Activated naive CD8-positive, alpha-beta T cell treated with anti-CD3 and anti-CD28 coated beads, Interleukin-2, amount 10 ng/mL, durations not matched to agents 7 days and 5 days (primary cell): ENCODE measurements around the gene PPDPF. TPM values are rescaled to one million over a fixed set of nuclear protein-coding genes. Genes with fewer than 3 reads are reported as not detected.
A peak's percentile ranks its signal among the peaks of the same experiment; 100 is the strongest.

Source experiments
- ATAC-seq: fragments of 150-1000 bp; cut with Tn5 transposase; one replicate; pipeline ENCODE4 v1.10.0; 2021; ENCODE audit warnings: low read depth, moderate library complexity
- POLR2A ChIA-PET: fragments of 350-600 bp; sonication (Branson Sonifier 250); formaldehyde crosslinking; loops from one replicate; lab custom pipeline; 2021; ENCODE audit warnings: antibody characterized with exemption; lab: Charles Lee
- DNase-seq: peaks from one replicate; pipeline ENCODE4 v3.0.0; 2021
- H3K27ac Mint-ChIP-seq: one replicate; pipeline ENCODE4 v1.8.0; 2022; ENCODE audit warnings: mild to moderate bottlenecking, mixed read lengths
- H3K27me3 Mint-ChIP-seq: one replicate; pipeline ENCODE4 v1.8.0; 2022; ENCODE audit warnings: mild to moderate bottlenecking, moderate library complexity, mixed read lengths
- H3K36me3 Mint-ChIP-seq: one replicate; pipeline ENCODE4 v1.8.0; 2021; ENCODE audit warnings: mild to moderate bottlenecking, mixed read lengths
- H3K4me1 Mint-ChIP-seq: one replicate; pipeline ENCODE4 v1.8.0; 2021; ENCODE audit warnings: mixed read lengths
- H3K4me3 Mint-ChIP-seq: one replicate; pipeline ENCODE4 v1.8.0; 2022; ENCODE audit warnings: mild to moderate bottlenecking, moderate library complexity, mixed read lengths
- H3K9me3 Mint-ChIP-seq: one replicate; pipeline ENCODE4 v1.8.0; 2021; ENCODE audit warnings: mixed read lengths
- total RNA-seq, 2 experiments: library from RNA; stranded (reverse); gene quantifications; one replicate each; pipeline ENCODE4 v1.2.3, GENCODE V29; 2021

PPDPF gene
- total RNA-seq, 2 experiments from 2014 or later, result 242 to 248 TPM

DNA sequence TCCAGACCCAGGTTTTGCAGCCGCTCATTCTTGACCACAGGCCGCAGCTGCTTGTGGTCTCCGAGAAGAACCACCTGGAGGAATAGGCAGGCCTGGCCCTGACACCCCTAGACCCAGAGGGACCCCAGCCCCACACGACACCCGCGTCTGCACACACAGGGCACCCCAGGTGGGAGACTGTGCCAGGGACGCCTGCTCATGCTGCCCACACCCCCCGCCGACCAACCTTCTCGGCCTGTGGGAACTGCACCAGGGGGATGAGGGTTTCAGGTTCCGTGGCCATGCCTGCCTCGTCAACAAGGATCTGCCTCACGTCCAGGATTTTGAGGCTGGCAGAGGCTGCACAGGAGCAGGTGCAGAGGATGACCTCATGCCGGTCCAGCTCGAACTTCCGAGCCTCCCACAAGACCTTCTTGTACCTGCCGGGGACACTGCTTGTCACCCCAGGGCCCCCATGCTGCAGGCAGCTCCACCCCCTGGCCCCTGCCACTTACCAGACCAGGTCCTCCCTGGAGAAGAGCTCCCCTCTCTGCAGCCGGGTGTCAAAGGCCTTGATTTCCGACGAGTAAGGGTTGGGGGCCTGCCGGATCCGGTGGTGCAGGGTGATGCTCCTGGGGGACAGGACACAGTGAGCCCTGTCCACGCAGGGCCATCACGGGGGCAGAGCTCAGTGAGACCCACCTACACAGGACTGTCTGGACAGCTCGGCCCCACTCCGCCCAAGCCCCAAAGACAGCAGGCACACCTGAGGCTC is 40.5 kb downstream of the PPDPF start:
- H3K27ac Mint-ChIP-seq, result no peak overlapping the region
- DNase-seq (no peak), ATAC-seq (no peak)
- POLR2A ChIA-PET, result no interaction called here
- H3K9me3 Mint-ChIP-seq, result no peaks in the 10 kb centered on the region
- H3K27me3 Mint-ChIP-seq, result no peaks in the 10 kb centered on the region
- H3K36me3 Mint-ChIP-seq, result peaks cover 11% of the 10 kb centered on the region
- no peak overlapping the region for H3K4me3 Mint-ChIP-seq
- no peaks in the 10 kb centered on the region for H3K4me1 Mint-ChIP-seq

DNA sequence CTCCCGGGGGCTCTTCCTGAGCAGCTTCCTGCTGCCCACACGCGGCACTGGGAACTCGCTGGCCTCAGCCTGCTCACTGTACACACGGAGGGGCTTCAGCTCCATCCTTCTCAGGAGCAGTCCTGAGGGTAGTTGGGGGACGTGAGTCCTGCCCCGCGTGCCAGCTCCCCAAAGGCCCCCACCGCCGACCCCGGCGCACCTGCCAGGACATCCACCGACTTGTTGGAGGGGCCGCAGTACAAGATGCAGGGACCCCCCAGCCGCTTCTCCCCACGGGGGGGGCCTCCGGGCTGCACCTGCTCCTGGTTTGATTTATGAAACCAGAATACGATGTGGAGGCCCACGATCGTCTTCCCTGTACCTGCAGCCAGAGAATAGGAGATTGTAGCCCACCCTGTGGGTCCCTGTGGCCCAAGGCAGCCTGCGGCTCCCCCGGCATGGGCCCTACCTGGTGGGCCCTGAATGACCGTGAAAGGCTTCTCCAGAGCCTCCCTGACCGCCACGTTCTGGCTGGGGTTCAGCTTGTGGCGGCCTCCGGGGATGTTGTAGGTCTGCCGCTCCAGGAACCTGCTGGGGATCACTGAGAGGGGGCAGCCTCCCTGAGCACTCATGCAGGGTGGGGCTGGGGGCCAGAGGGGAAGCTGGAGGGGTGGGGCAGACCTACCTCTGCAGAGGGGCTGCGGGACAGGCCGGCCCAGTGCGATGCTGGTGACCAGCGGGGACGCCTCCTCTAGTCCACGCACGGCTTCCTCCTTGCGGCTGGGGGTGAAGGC is 41.2 kb downstream of the PPDPF start:
- Mint-ChIP-seq H3K27ac (no peak overlapping the region), H3K36me3 (peaks cover 11% of the 10 kb centered on the region), H3K27me3 (no peaks in the 10 kb centered on the region), H3K4me1 (no peaks in the 10 kb centered on the region), H3K9me3 (no peaks in the 10 kb centered on the region), H3K4me3 (no peak overlapping the region)
- DNase-seq, result no peak
- POLR2A ChIA-PET, result no interaction called here
- no peak for ATAC-seq

DNA sequence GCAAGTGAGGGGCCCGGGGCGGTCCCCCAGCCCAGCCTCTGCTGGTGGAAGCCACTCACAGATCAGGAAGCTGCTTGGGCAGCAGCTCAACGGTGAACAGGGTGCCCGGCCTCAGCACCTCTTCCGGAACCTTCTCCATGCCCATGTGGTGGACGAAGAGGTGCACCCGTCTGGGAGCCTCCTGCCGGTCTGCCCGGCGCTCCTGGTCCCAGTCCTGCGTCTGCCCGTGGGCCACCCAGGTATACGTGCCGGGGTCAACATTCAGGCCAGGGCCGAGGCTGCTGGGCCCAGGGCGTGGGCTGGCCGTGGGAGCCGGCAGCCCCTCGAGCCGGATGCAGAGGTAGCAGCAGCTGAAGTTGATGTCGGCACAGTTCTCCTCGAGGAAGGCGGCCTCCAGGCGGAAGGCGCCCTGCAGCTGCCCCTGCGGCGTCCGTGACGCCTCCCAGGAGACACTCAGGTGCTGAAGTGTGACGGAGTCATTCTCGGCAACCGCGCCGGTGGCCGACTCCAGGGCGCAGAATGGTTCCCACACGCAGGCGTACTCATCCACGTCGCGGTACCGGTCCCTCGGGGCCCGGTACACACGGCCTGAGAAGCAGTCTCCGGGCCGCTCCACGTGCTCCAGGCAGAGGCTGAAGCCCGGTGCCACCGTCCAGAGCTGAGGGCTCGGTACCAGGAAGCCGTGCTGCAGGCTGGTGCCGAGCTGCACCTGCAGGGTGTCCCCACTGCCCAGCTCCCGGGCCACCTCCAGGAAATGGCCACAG is 42.1 kb downstream of the PPDPF start:
- ATAC-seq (no peak), DNase-seq (no peak)
- Mint-ChIP-seq H3K9me3 (no peaks in the 10 kb centered on the region), H3K27me3 (no peaks in the 10 kb centered on the region), H3K27ac (no peak overlapping the region), H3K4me3 (no peak overlapping the region), H3K4me1 (peaks cover 5% of the 10 kb centered on the region), H3K36me3 (peaks cover 11% of the 10 kb centered on the region)
- POLR2A ChIA-PET, result no interaction called here

DNA sequence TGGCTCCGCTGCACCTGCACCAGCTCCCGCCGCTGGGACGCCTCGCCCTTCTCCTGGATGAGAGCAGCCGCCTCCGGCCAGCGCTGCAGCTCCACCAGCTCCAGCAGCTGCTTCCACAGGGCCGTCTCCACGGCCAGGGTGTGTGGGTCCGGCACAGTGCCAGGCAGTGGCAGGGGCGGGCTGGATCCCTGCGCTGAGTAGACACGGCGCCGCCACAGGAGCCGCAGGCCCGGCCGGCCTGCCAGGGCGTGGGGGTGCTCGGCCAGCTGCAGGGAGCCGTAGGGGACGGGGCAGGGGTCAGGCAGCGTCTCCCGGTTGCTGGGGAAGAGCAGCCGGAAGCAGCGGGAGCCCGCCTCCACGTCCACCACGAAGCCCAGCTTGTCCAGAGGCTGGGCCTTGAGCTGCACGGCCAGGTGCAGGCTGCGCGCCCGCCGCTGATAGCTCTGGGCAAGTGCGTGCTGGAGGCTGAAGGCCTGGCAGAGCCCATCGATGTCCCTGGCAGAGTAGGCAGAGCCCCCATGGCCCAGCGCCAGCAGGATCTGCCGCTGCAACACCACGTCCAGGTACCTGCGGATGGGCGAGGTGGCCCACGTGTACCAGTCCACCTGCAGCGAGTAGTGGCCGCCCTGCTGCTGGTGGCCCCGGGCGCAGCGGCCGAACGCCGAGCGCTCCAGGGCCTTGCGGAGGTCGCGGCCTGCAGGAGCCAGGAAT is 42.8 kb downstream of the PPDPF start:
- POLR2A ChIA-PET, result no interaction called here
- ATAC-seq, result no peak
- no peaks in the 10 kb centered on the region for H3K9me3 Mint-ChIP-seq
- peaks cover 14% of the 10 kb centered on the region for H3K36me3 Mint-ChIP-seq
- no peak for DNase-seq
- H3K27ac Mint-ChIP-seq, result no peak overlapping the region
- H3K4me1 Mint-ChIP-seq, result peaks cover 11% of the 10 kb centered on the region
- H3K27me3 Mint-ChIP-seq, result no peaks in the 10 kb centered on the region
- no peak overlapping the region for H3K4me3 Mint-ChIP-seq

DNA sequence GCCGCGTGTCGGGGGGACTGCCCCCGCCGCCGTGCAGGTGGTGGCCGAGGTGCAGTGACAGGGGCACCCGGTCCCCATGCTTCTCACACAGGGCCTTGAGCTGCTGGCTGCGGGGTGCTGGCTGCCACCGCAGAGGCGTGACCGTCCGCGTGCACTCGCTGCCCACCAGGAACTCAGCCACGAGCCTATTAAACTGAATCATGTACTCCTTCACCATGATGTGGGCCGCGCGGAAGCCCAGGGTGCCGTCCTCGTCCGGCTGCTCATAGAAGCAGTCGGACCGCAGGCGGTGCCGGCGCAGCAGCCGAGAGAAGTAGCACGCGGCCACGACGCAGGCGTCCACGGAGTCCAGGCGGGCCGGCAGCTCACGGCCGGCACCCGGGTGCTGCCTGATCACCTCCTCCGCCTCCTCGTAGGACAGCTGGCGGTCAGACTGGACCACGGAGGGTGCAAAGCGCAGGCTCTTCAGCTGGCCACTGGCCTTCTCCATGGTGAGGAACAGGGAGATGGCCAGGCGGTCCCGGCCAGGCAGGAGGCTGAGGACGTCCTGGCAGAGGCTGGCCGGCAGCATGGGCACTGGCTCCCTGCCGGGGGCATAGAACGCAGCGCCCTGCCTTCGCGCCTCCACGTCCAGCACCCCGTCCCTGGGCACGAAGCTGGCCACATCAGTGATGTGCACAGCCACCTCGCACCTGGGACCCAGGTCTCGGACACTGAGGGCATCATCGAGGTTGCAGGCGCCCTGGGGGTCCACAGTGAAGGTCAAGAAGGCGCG is 43.7 kb downstream of the PPDPF start:
- POLR2A ChIA-PET, result interaction anchor here (5.2 kb wide), 1 partner anchor 8 kb away, joined by 31 read pairs; the partner anchor contains the start of gene FNDC11
- ATAC-seq (no peak), DNase-seq (no peak)
- H3K4me1 Mint-ChIP-seq, result peaks cover 13% of the 10 kb centered on the region
- no peaks in the 10 kb centered on the region for H3K9me3 Mint-ChIP-seq
- no peaks in the 10 kb centered on the region for H3K27me3 Mint-ChIP-seq
- H3K4me3 Mint-ChIP-seq, result no peak overlapping the region
- H3K27ac Mint-ChIP-seq, result no peak overlapping the region
- H3K36me3 Mint-ChIP-seq, result peaks cover 12% of the 10 kb centered on the region

DNA sequence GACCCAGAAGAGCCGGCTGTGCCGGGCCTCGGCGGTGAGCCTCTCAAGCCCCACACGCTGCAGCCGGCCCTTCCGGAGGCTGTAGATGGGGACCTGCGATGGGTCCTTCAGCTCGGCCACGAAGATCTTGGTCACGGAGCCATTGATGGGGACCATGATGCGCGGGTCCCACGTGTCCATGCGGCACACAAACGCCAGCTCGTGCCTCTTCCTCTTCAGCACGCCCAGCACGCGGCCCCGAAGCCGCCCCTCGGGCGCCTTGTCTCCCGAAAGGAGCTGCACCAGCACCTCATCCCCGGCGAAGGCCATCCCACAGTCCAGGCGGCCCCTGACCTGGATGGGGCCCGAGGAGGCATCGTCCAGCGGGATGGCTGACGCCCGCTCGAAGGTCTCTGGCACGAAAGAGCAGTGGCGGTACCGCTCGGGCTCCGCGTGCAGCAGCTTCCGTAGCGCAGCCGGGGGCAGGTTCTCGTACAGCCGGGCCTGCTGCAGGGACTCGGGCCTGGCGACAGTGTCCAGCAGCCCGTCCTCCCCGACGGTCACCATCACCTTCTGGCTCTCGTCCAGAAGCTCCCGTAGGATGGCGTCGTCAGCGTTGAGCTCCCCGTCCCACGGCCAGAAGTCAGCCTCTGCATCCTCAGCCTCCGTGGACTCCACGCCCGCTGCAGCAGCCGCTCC is 44.6 kb downstream of the PPDPF start:
- H3K27me3 Mint-ChIP-seq, result no peaks in the 10 kb centered on the region
- no peak overlapping the region for H3K27ac Mint-ChIP-seq
- H3K4me1 Mint-ChIP-seq, result peaks cover 13% of the 10 kb centered on the region
- DNase-seq (no peak), ATAC-seq (no peak)
- no peaks in the 10 kb centered on the region for H3K9me3 Mint-ChIP-seq
- peaks cover 12% of the 10 kb centered on the region for H3K36me3 Mint-ChIP-seq
- H3K4me3 Mint-ChIP-seq, result no peak overlapping the region
- POLR2A ChIA-PET, result interaction anchor here (1.5 to 5.2 kb wide), 2 partner anchors 9 kb away, joined by 3 to 31 read pairs; partner anchors contain the start of genes FNDC11 and HELZ2

DNA sequence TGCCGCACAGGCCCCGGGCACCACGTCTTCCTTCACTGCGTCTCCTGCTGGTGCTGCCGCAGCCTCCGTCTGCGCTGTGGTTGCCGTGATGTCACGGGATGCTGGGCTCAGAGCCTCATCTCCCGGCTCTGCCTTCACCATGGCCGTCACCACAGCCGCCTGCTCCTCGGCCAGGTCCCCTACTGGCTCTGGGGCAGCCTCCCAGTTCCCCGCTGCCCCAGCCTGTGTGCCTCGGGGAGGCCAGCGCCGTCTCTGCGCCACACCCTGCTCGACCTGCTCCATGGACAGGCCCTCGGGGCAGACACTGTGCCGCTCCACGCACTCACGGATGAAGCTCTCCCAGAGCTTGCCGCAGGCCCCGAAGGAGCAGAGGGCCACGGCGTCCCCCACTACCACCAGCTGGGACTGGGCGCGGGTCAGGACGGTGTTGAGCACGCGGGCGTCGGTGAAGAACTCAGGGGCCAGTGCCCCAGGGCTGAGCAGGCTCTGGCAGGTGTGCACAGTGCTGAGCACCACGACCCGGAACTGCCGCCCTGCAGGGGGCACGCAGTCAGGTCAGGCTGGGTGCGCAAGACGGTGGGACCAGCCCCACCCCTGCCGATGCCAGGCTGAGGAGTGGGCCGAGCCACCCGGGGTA is 45.3 kb downstream of the PPDPF start:
- peaks cover 13% of the 10 kb centered on the region for H3K4me1 Mint-ChIP-seq
- H3K27ac Mint-ChIP-seq, result no peak overlapping the region
- ATAC-seq (no peak), DNase-seq (no peak)
- H3K9me3 Mint-ChIP-seq, result no peaks in the 10 kb centered on the region
- POLR2A ChIA-PET, result interaction anchor here (1.5 to 5.2 kb wide), 3 partner anchors 8 to 13 kb away, joined by 3 to 31 read pairs (median 11); partner anchors contain the start of genes FNDC11 and HELZ2
- no peaks in the 10 kb centered on the region for H3K27me3 Mint-ChIP-seq
- H3K4me3 Mint-ChIP-seq, result no peak overlapping the region
- H3K36me3 Mint-ChIP-seq, result peaks cover 9% of the 10 kb centered on the region

DNA sequence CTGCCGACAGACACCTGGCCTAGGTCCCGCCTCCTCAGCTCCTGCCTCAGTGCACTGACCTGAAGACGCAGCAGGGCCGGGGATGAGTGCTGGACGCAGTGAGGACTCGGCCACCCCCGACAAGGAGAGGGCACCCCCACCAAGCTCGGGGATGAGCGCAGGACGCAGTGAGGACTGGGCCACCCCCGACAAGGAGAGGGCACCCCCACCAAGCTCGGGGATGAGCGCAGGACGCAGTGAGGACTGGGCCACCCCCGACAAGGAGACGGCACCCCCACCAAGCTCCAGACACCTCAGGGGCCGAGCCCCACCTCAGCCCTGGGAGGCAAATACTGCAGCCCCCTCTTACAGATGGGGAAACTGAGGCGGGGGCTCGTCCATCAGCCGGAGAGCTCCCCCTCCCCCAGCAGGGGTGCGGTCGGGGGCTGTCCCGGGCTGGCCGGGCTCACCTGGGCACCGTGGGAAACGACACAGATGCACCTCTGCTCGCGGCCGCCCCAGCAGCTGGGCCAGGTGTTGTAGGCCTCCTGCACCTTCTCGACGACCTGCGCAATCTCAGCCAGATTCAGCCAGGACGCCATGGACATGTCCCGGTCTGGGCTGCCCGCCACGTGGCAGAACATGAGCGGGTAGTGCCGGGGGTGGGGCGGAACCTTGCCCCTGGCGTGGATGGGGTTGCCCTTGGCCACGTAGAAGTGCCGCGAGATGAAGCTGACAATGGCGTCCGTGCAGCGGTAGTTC is 46.0 kb downstream of the PPDPF start:
- H3K4me1 Mint-ChIP-seq, result peaks cover 13% of the 10 kb centered on the region
- ATAC-seq (no peak), DNase-seq (no peak)
- POLR2A ChIA-PET, result interaction anchor here (1.2 to 5.2 kb wide), 4 partner anchors 7 to 68 kb away, joined by 3 to 31 read pairs (median 7); partner anchors contain the start of genes FNDC11 and HELZ2
- H3K27ac Mint-ChIP-seq, result peak overlapping the region; percentile 38
- no peaks in the 10 kb centered on the region for H3K9me3 Mint-ChIP-seq
- no peak overlapping the region for H3K4me3 Mint-ChIP-seq
- H3K27me3 Mint-ChIP-seq, result no peaks in the 10 kb centered on the region
- H3K36me3 Mint-ChIP-seq, result peaks cover 7% of the 10 kb centered on the region

DNA sequence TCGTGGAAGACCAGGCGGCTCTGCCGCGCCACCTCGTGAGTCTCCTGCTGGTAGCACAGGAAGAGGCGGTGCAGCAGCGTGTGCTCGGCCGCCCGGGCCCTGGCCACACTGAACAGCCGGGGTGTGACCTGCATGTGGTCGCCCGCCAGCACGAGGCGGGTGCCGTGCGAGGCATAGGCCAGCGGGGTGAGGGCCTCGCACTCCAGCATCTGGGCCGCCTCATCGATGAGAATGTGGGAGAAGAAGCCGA is 46.5 kb downstream of the PPDPF start:
- Mint-ChIP-seq H3K36me3 (peaks cover 7% of the 10 kb centered on the region), H3K27me3 (no peaks in the 10 kb centered on the region), H3K4me1 (peaks cover 13% of the 10 kb centered on the region), H3K4me3 (no peak overlapping the region), H3K27ac (peak overlapping the region; percentile 38), H3K9me3 (no peaks in the 10 kb centered on the region)
- POLR2A ChIA-PET, result interaction anchor here (1.0 to 5.2 kb wide), 6 partner anchors 11 to 141 kb away, joined by 3 to 31 read pairs (median 4); partner anchors contain the start of genes ARFRP1, FNDC11, RTEL1 and ZGPAT
- ATAC-seq (no peak), DNase-seq (no peak)

DNA sequence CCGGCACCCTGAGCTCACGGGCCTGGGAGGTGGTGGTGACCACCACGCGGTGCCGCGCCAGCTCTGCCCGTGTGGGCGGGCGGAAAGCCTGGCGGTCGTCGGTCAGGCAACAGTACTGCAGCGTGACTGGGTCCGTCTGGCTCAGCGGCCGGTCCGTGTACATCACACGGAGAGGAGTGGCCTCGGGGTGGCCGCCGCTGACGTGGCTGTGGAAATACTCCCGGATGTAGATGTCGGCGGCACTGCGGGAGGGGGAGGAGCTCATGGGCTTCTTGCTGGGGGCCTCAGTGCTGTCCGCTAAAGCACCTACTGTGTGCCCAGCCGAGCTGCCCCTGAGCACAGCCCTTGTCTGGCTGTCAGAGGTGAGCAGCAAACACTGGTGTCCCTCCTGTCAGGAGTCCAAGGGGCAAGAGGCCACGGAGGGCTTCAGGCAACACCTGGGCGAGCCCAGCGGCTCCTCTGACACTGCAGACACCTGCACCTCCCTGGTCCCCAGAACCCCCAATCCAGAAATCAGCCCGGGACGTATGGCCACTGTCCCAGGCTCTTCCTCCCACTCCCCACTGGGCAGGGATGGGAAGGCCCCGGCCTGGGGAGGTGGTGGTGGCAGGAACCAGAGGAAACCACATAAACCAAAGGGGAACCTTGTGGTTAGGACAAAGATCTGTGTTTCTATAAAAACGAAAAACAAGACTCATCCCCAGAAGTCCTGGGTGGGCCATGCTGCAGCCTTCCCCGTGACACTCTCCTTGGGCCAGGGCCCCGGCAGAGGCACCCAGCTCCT is 47.0 kb downstream of the PPDPF start:
- peaks cover 13% of the 10 kb centered on the region for H3K4me1 Mint-ChIP-seq
- POLR2A ChIA-PET, result interaction anchor here (1.0 to 5.2 kb wide), 11 partner anchors 11 to 140 kb away, joined by 3 to 31 read pairs (median 5); partner anchors contain the start of genes ARFRP1, FNDC11, GMEB2 and PPDPF

More for the DNA sequence above, 47.0 kb downstream of the PPDPF start:
- DNase-seq, result peak; percentile 74
- Mint-ChIP-seq H3K27me3 (no peaks in the 10 kb centered on the region), H3K4me3 (peak overlapping the region; percentile 64), H3K9me3 (no peaks in the 10 kb centered on the region), H3K36me3 (peaks cover 7% of the 10 kb centered on the region), H3K27ac (peak overlapping the region; percentile 78)
- ATAC-seq, result peak; percentile 65
